Measurements from ENCODE around the gene APLF. TPM values are rescaled to one million over a fixed set of nuclear protein-coding genes. Genes with fewer than 3 reads are reported as not detected.

Gene APLF
- total RNA-seq, 1 donor from 2014 or later = 6.4 TPM

DNA sequence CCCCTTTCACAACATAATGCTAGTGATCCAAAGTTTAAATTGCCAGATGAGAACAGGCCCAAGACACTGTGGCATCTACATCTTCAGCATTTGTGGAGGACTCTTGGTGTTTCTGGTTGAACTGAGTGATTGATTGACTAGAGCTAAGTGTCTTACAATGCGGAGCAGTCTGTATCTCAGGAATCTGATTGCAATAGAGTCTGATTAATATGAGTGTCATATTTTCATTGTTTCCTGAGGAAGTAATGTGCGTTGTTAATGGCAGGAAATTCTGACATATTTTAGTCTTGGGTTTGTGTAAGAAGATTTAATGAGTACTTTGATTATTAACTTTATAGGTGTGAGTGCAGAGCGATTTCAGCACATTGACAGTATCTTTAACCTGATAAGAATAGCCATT, 94.0 kb downstream of the APLF start:
- Mint-ChIP-seq H3K27ac (no peak overlapping the region), H3K27me3 (no peaks in the 10 kb centered on the region)
- CTCF ChIA-PET = no interaction called here

GRCh38 chr2:68562934-68563333, 95.5 kb downstream of the APLF start:
- Mint-ChIP-seq H3K4me1 (no peaks in the 10 kb centered on the region), H3K27ac (no peak overlapping the region), H3K27me3 (no peaks in the 10 kb centered on the region), H3K36me3 (ENCODE audit: low read depth) (no peaks in the 10 kb centered on the region), H3K9me3 (no peaks in the 10 kb centered on the region), H3K4me3 (no peak overlapping the region)
- CTCF ChIA-PET = interaction anchor here (1.0 kb wide), 1 partner anchor 32 kb away, joined by 4 read pairs; no protein-coding TSS in a partner anchor
- TF ChIP-seq, protein P1, sequence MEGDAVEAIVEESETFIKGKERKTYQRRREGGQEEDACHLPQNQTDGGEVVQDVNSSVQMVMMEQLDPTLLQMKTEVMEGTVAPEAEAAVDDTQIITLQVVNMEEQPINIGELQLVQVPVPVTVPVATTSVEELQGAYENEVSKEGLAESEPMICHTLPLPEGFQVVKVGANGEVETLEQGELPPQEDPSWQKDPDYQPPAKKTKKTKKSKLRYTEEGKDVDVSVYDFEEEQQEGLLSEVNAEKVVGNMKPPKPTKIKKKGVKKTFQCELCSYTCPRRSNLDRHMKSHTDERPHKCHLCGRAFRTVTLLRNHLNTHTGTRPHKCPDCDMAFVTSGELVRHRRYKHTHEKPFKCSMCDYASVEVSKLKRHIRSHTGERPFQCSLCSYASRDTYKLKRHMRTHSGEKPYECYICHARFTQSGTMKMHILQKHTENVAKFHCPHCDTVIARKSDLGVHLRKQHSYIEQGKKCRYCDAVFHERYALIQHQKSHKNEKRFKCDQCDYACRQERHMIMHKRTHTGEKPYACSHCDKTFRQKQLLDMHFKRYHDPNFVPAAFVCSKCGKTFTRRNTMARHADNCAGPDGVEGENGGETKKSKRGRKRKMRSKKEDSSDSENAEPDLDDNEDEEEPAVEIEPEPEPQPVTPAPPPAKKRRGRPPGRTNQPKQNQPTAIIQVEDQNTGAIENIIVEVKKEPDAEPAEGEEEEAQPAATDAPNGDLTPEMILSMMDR (IDR thresholded peaks at IDR 0.05) = no peak
- no peak for ATAC-seq (ENCODE audit: low read depth)
- POLR2A ChIA-PET = no interaction called here
- intact Hi-C loops (cut with micrococcal nuclease) = no loop called here
- no peak for DNase-seq

More for the DNA sequence above, 94.0 kb downstream of the APLF start:
- TF ChIP-seq, protein P1 (IDR thresholded peaks at IDR 0.05) = no peak
- intact Hi-C loops (cut with micrococcal nuclease) = no loop called here
- ATAC-seq (ENCODE audit: low read depth) (no peak), DNase-seq (no peak)
- Mint-ChIP-seq H3K36me3 (ENCODE audit: low read depth) (no peaks in the 10 kb centered on the region), H3K9me3 (no peaks in the 10 kb centered on the region), H3K4me3 (no peak overlapping the region), H3K4me1 (no peaks in the 10 kb centered on the region)
- POLR2A ChIA-PET = no interaction called here

DNA sequence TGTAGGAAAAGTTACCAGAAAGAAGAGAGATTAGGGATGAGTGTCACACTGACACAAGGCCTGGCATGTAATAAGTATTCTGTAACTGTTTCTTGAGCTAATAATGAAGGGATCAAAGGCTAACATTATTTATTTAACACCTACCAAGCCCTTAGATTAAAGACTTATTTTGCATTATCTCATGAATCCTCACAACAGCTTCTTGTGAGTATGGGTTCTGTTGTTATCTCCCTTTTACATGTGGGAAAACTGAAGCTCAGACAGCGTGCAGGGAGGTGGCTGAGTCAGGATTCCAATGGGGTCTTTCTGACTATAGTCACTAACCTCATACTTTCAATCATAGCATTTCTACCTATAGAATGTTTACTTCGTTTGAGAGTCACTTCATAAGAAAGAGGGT, 97.0 kb downstream of the APLF start:
- H3K9me3 Mint-ChIP-seq = no peaks in the 10 kb centered on the region
- CTCF ChIA-PET = interaction anchor here (0.7 kb wide), 1 partner anchor 78 kb away, joined by 3 read pairs; no protein-coding TSS in a partner anchor

GRCh38 chr2:68565273-68565672, 97.9 kb downstream of the APLF start:
- no peak for ATAC-seq (ENCODE audit: low read depth)
- H3K4me3 Mint-ChIP-seq = no peak overlapping the region
- DNase-seq = no peak
- no peaks in the 10 kb centered on the region for H3K9me3 Mint-ChIP-seq
- no peak overlapping the region for H3K27ac Mint-ChIP-seq
- TF ChIP-seq, protein P1 (IDR thresholded peaks at IDR 0.05) = no peak
- H3K27me3 Mint-ChIP-seq = no peaks in the 10 kb centered on the region
- H3K4me1 Mint-ChIP-seq = no peaks in the 10 kb centered on the region
- intact Hi-C loops (cut with micrococcal nuclease) = no loop called here
- CTCF ChIA-PET = no interaction called here
- POLR2A ChIA-PET = no interaction called here
- H3K36me3 Mint-ChIP-seq (ENCODE audit: low read depth) = no peaks in the 10 kb centered on the region

More for the DNA sequence above, 97.0 kb downstream of the APLF start:
- H3K4me1 Mint-ChIP-seq = no peaks in the 10 kb centered on the region
- ATAC-seq (ENCODE audit: low read depth) (no peak), DNase-seq (no peak)
- TF ChIP-seq, protein P1 (IDR thresholded peaks at IDR 0.05) = no peak
- no peaks in the 10 kb centered on the region for H3K27me3 Mint-ChIP-seq
- POLR2A ChIA-PET = no interaction called here
- no peak overlapping the region for H3K27ac Mint-ChIP-seq
- intact Hi-C loops (cut with micrococcal nuclease) = no loop called here
- H3K4me3 Mint-ChIP-seq = no peak overlapping the region
- no peaks in the 10 kb centered on the region for H3K36me3 Mint-ChIP-seq (ENCODE audit: low read depth)

GRCh38 chr2:68565858-68566257, 98.5 kb downstream of the APLF start:
- ChIA-PET CTCF (no interaction called here), POLR2A (no interaction called here)
- no peaks in the 10 kb centered on the region for H3K4me1 Mint-ChIP-seq
- no peaks in the 10 kb centered on the region for H3K27me3 Mint-ChIP-seq
- no peak for ATAC-seq (ENCODE audit: low read depth)
- no peaks in the 10 kb centered on the region for H3K36me3 Mint-ChIP-seq (ENCODE audit: low read depth)
- DNase-seq = no peak
- TF ChIP-seq, protein P1 (IDR thresholded peaks at IDR 0.05) = no peak
- no peak overlapping the region for H3K4me3 Mint-ChIP-seq
- no peak overlapping the region for H3K27ac Mint-ChIP-seq
- intact Hi-C loops (cut with micrococcal nuclease) = no loop called here
- H3K9me3 Mint-ChIP-seq = no peaks in the 10 kb centered on the region
